Measurements from ENCODE around the gene ASS1. TPM values are rescaled to one million over a fixed set of nuclear protein-coding genes. Genes with fewer than 3 reads are reported as not detected.

Gene ASS1
- total RNA-seq, 1 donor from 2014 or later = 22.5 TPM

- H3K27ac Mint-ChIP-seq = no peak overlapping the region
- no peaks in the 10 kb centered on the region for H3K36me3 ChIP-seq
- H3K9me3 ChIP-seq (ENCODE audit: low read depth) = no peaks in the 10 kb centered on the region
- H3K4me1 Mint-ChIP-seq = peaks cover 70% of the 10 kb centered on the region
- peaks cover 70% of the 10 kb centered on the region for H3K4me1 ChIP-seq
- no peak overlapping the region for H3K9ac ChIP-seq
- H3K79me2 ChIP-seq (ENCODE audit: low read depth) = no peaks in the 10 kb centered on the region
- H3K27me3 Mint-ChIP-seq (ENCODE audit: insufficient read depth, low read depth) = peaks cover 17% of the 10 kb centered on the region
- no peak for DNase-seq (ENCODE audit: low spot score)
- no peaks in the 10 kb centered on the region for H3K9me3 Mint-ChIP-seq
- H3K4me3 Mint-ChIP-seq = no peak overlapping the region
- H3K36me3 Mint-ChIP-seq = no peaks in the 10 kb centered on the region
- H3F3A ChIP-seq (ENCODE audit: low read depth) = peaks cover 48% of the 10 kb centered on the region
- no peak overlapping the region for H3K4me2 ChIP-seq
- no peak overlapping the region for H3K27ac ChIP-seq
- H3K27me3 ChIP-seq = no peaks in the 10 kb centered on the region
- no peak for TF ChIP-seq EZH2 (IDR thresholded peaks at IDR 0.05)
- TF ChIP-seq, protein P1, sequence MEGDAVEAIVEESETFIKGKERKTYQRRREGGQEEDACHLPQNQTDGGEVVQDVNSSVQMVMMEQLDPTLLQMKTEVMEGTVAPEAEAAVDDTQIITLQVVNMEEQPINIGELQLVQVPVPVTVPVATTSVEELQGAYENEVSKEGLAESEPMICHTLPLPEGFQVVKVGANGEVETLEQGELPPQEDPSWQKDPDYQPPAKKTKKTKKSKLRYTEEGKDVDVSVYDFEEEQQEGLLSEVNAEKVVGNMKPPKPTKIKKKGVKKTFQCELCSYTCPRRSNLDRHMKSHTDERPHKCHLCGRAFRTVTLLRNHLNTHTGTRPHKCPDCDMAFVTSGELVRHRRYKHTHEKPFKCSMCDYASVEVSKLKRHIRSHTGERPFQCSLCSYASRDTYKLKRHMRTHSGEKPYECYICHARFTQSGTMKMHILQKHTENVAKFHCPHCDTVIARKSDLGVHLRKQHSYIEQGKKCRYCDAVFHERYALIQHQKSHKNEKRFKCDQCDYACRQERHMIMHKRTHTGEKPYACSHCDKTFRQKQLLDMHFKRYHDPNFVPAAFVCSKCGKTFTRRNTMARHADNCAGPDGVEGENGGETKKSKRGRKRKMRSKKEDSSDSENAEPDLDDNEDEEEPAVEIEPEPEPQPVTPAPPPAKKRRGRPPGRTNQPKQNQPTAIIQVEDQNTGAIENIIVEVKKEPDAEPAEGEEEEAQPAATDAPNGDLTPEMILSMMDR (IDR thresholded peaks at IDR 0.05) = no peak
- TF ChIP-seq EZH2phosphoT487 (IDR thresholded peaks at IDR 0.05) = no peak
- no peak overlapping the region for H2AFZ ChIP-seq (replicated peaks)
- H3K4me3 ChIP-seq = no peak overlapping the region
- H4K20me1 ChIP-seq (ENCODE audit: low read depth) = no peaks in the 10 kb centered on the region
Observed at GRCh38 chr9:130470269-130470668, 25.5 kb downstream of the ASS1 start.

DNA sequence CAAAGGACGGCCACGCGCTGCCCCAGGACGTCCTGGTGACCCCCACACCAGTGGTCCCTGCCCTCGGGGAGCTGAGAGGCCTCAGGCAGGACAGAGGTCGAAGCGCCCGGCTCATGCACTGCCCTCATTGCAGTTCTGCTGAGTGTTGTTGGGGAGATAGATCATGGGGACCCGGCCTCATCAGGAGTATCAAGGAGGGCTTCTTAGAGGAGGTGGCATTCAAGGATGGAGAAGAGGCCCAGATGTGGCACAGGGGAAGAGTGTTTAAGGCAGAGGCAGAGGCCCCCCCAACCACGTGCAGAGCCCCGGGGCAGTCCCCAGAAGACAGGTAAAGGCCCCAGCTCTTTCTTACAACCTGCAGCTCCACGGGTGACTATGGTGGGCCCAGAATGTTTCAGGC, 26.2 kb downstream of the ASS1 start:
- TF ChIP-seq, protein P1 (IDR thresholded peaks at IDR 0.05) = no peak
- TF ChIP-seq EZH2phosphoT487 (IDR thresholded peaks at IDR 0.05) = no peak
- no peak for TF ChIP-seq EZH2 (IDR thresholded peaks at IDR 0.05)
- no peak overlapping the region for H3K4me3 Mint-ChIP-seq
- Histone ChIP-seq H3K4me2 (peak overlapping the region; percentile 71), H3K36me3 (no peaks in the 10 kb centered on the region), H3K9me3 (ENCODE audit: low read depth) (no peaks in the 10 kb centered on the region), H3K27me3 (no peaks in the 10 kb centered on the region), H3K4me3 (no peak overlapping the region), H4K20me1 (ENCODE audit: low read depth) (no peaks in the 10 kb centered on the region), H3F3A (ENCODE audit: low read depth) (peaks cover 41% of the 10 kb centered on the region), H3K4me1 (peaks cover 63% of the 10 kb centered on the region), H2AFZ (replicated peaks) (no peak overlapping the region), H3K27ac (no peak overlapping the region), H3K79me2 (ENCODE audit: low read depth) (no peaks in the 10 kb centered on the region), H3K9ac (no peak overlapping the region)
- no peaks in the 10 kb centered on the region for H3K36me3 Mint-ChIP-seq
- H3K27ac Mint-ChIP-seq = no peak overlapping the region
- H3K27me3 Mint-ChIP-seq (ENCODE audit: insufficient read depth, low read depth) = peaks cover 22% of the 10 kb centered on the region
- H3K9me3 Mint-ChIP-seq = no peaks in the 10 kb centered on the region
- no peak for DNase-seq (ENCODE audit: low spot score)
- H3K4me1 Mint-ChIP-seq = peaks cover 68% of the 10 kb centered on the region

DNA sequence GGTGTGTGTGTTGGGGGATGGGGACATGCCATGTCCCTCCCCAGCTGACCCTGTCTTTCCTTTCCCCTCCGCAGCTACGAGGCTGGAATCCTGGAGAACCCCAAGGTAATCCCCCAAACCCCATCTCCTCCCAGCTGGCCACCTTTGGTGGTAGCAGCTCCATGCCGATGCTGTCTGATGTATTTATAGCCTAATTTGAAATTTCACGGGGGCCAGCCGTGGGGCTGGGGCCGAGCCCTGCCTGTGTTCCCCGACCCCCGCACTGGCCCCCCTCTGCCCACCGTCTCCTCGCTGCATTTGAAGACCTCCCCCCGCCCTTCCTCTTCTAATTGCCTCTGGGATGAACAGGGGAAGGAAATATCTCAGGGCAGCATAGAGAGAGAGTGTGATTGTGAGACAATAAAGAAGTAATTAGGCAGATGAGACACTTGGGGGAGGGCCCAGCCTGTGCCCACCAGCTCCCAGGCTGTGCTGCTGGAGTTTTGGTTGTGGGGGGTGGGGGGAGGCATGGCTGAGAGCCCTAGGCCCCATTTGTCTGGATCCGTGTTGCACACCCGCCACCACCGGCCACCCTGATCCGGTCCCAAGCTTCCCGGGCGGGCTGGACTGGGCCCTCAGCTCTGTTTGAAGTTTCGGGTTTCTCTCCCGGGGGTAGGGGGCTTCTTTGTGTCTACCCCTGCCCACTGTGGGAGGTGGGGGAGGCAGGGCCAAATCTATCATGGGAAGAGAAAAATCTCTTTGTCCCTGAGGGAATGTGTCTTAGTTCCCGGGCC, 26.8 kb downstream of the ASS1 start:
- no peaks in the 10 kb centered on the region for H3K9me3 ChIP-seq (ENCODE audit: low read depth)
- H3K27me3 Mint-ChIP-seq (ENCODE audit: insufficient read depth, low read depth) = peaks cover 20% of the 10 kb centered on the region
- no peaks in the 10 kb centered on the region for H3K79me2 ChIP-seq (ENCODE audit: low read depth)
- H3K4me2 ChIP-seq = peak overlapping the region; percentile 71
- no peak overlapping the region for H3K4me3 ChIP-seq
- peak; percentile 52 for DNase-seq (ENCODE audit: low spot score)
- no peaks in the 10 kb centered on the region for H4K20me1 ChIP-seq (ENCODE audit: low read depth)
- peak overlapping the region; percentile 60 for H3K27ac Mint-ChIP-seq
- no peak overlapping the region for H3K4me3 Mint-ChIP-seq
- peaks cover 68% of the 10 kb centered on the region for H3K4me1 Mint-ChIP-seq
- peaks cover 63% of the 10 kb centered on the region for H3K4me1 ChIP-seq
- H3K36me3 Mint-ChIP-seq = no peaks in the 10 kb centered on the region
- H3K27ac ChIP-seq = peak overlapping the region; percentile 54
- H3K9ac ChIP-seq = no peak overlapping the region
- TF ChIP-seq EZH2phosphoT487 (IDR thresholded peaks at IDR 0.05) = no peak
- no peak for TF ChIP-seq EZH2 (IDR thresholded peaks at IDR 0.05)
- TF ChIP-seq, protein P1 (IDR thresholded peaks at IDR 0.05) = no peak
- no peaks in the 10 kb centered on the region for H3K36me3 ChIP-seq
- H2AFZ ChIP-seq (replicated peaks) = peak overlapping the region; percentile 36
- no peaks in the 10 kb centered on the region for H3K9me3 Mint-ChIP-seq
- H3K27me3 ChIP-seq = no peaks in the 10 kb centered on the region
- peaks cover 36% of the 10 kb centered on the region for H3F3A ChIP-seq (ENCODE audit: low read depth)

Data from neural progenitor cell (in vitro differentiated cells).